Brain microvascular endothelial cell (primary cell): ENCODE measurements around the gene JAK3.
A peak's percentile ranks its signal among the peaks of the same experiment; 100 is the strongest.
"Not testable (repeated sequence)": the region's sequence is repeated elsewhere in the genome, so short reads cannot be mapped to it uniquely, and the experiment has no call there.

Experiments
- DNase-seq: peaks from one replicate; pipeline ENCODE4 v3.0.0-alpha.2; 2020
- H3K27ac ChIP-seq: fragments of 250-450 bp; sonication (Bioruptor Pico); 2 replicates; pipeline ENCODE4 v1.5.1; 2020; ENCODE audit warnings: mild to moderate bottlenecking, moderate library complexity
- H3K27me3 ChIP-seq: fragments of 250-450 bp; sonication (Bioruptor Pico); replicated peaks from 2 replicates; pipeline ENCODE4 v1.5.1; 2020; ENCODE audit warnings: mild to moderate bottlenecking
- H3K36me3 ChIP-seq: fragments of 250-450 bp; sonication (Bioruptor Pico); replicated peaks from 2 replicates; pipeline ENCODE4 v1.5.1; 2020; ENCODE audit warnings: mild to moderate bottlenecking
- H3K4me3 ChIP-seq: 2 replicates; pipeline ENCODE4 v1.5.1; 2011; ENCODE audit warnings: low read depth, mild to moderate bottlenecking, control low read depth, low read length, moderate library complexity
- CTCF ChIP-seq: IDR thresholded peaks from 2 replicates; pipeline ENCODE4 v1.5.1; 2011; ENCODE audit warnings: low read depth, mild to moderate bottlenecking, moderate library complexity, low read length, control low read depth, inconsistent platforms; ENCODE audit errors: missing control alignments
- in situ Hi-C: cut with HindIII; loops from 2 replicates; pipeline ENCODE4 v1.10.0; 2017; ENCODE audit warnings: low sequenced_read_pairs, low pct_ligation_motif_present

Gene JAK3

GRCh38 chr19:17847538-17848366 lies at the start of gene JAK3:
JAK3 (minus strand) TSS chr19:17847982; CDS start chr19:17844417, 3,565 bp downstream.
- no peaks in the 10 kb centered on the region for H3K27me3 ChIP-seq
- in situ Hi-C loops = no loop called here
- no peaks in the 10 kb centered on the region for H3K36me3 ChIP-seq
- H3K4me3 ChIP-seq = peak within 1 kb of the TSS; percentile 50
- H3K27ac ChIP-seq = peak within 1 kb of the TSS; percentile 2
- peak; percentile 48 for DNase-seq
- no peak for TF ChIP-seq CTCF

GRCh38 chr19:17893766-17894165 lies 46.0 kb upstream of the JAK3 start:
- in situ Hi-C loops = no loop called here
- Histone ChIP-seq H3K27ac (no peak overlapping the region), H3K27me3 (no peaks in the 10 kb centered on the region), H3K4me3 (no peak overlapping the region), H3K36me3 (no peaks in the 10 kb centered on the region)
- no peak for DNase-seq
- TF ChIP-seq CTCF = no peak

GRCh38 chr19:17889609-17890214 lies 41.9 kb upstream of the JAK3 start:
- Histone ChIP-seq H3K36me3 (no peaks in the 10 kb centered on the region), H3K27ac (no peak overlapping the region), H3K27me3 (no peaks in the 10 kb centered on the region), H3K4me3 (no peak overlapping the region)
- peak; percentile 53 for DNase-seq
- in situ Hi-C loops = no loop called here
- TF ChIP-seq CTCF = no peak

- no peak for DNase-seq
- Histone ChIP-seq H3K27ac (no peak overlapping the region), H3K4me3 (no peak overlapping the region), H3K36me3 (no peaks in the 10 kb centered on the region), H3K27me3 (no peaks in the 10 kb centered on the region)
- TF ChIP-seq CTCF = no peak
- in situ Hi-C loops = no loop called here
Observed at GRCh38 chr19:17888260-17888659, 40.5 kb upstream of the JAK3 start.

- DNase-seq, in situ Hi-C loops, H3K36me3 ChIP-seq, H3K27ac ChIP-seq, H3K27me3 ChIP-seq, H3K4me3 ChIP-seq: not testable (repeated sequence)
Observed at GRCh38 chr19:17887221-17887620, 39.4 kb upstream of the JAK3 start.

GRCh38 chr19:17886515-17886914 lies 38.7 kb upstream of the JAK3 start:
- in situ Hi-C loops = no loop called here
- H3K36me3 ChIP-seq = no peaks in the 10 kb centered on the region
- TF ChIP-seq CTCF = no peak
- no peak overlapping the region for H3K27ac ChIP-seq
- H3K27me3 ChIP-seq = no peaks in the 10 kb centered on the region
- H3K4me3 ChIP-seq = no peak overlapping the region
- DNase-seq = no peak
